Astrocyte of the cerebellum (primary cell): ENCODE results near the gene BDNF.

ENCODE experiments used
- DNase-seq: peaks from one replicate; pipeline ENCODE4 v3.0.0-alpha.2; 2011; ENCODE audit warnings: low read depth
- H3K4me3 ChIP-seq: 2 replicates; pipeline ENCODE4 v1.5.1; 2011; ENCODE audit warnings: mild to moderate bottlenecking, low read depth, low read length, moderate library complexity
- in situ Hi-C: cut with HindIII; loops from 2 replicates; pipeline ENCODE4 v1.10.0; 2017; ENCODE audit warnings: low sequenced_read_pairs
- TF ChIP-seq, protein P1 (sequence below): IDR thresholded peaks from 2 replicates; pipeline ENCODE4 v1.5.1; 2012; ENCODE audit warnings: low read length, low read depth, moderate library complexity, mild to moderate bottlenecking; ENCODE audit errors: missing control alignments

The BDNF gene

DNA sequence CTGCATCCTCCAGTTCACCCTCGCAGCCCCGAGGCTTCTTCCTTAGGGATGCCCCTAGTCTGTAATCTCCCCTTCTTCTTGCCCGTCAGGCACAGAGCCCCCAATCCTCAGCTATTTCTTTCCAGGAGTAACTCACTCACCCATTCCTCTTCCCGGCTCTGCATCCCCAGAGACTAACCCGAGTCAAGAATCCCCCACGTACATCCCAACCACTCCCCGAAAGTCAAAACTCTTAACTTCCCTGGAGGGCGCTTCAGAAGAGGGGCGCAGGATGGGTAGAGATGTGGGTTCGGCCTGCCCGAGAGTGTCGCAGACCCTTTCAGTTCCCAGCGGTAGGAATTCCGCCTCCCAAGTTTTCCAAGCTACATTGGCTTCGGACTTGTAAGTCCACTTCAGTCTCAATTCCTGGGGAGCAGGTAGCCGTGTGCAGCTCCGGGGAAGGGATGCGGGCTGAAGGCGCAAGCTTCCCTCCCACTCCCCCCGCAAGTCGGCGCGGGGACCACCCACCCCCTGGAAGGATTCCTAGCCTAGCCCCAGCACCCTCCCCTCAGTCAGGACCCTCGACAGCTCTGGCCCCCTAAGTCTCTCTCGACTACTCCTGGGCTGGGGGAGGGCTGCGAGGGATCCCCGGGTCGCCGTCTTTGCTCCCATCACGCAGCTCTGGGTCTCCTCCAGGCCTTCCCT lies 871 bp downstream of the BDNF start:
- DNase-seq = no peak
- TF ChIP-seq, protein P1, sequence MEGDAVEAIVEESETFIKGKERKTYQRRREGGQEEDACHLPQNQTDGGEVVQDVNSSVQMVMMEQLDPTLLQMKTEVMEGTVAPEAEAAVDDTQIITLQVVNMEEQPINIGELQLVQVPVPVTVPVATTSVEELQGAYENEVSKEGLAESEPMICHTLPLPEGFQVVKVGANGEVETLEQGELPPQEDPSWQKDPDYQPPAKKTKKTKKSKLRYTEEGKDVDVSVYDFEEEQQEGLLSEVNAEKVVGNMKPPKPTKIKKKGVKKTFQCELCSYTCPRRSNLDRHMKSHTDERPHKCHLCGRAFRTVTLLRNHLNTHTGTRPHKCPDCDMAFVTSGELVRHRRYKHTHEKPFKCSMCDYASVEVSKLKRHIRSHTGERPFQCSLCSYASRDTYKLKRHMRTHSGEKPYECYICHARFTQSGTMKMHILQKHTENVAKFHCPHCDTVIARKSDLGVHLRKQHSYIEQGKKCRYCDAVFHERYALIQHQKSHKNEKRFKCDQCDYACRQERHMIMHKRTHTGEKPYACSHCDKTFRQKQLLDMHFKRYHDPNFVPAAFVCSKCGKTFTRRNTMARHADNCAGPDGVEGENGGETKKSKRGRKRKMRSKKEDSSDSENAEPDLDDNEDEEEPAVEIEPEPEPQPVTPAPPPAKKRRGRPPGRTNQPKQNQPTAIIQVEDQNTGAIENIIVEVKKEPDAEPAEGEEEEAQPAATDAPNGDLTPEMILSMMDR = no peak
- peak overlapping the region; percentile 85 for H3K4me3 ChIP-seq
- in situ Hi-C loops = loop anchor here (5.0 kb wide), 1 partner anchor 1623 kb away; no protein-coding TSS in a partner anchor

DNA sequence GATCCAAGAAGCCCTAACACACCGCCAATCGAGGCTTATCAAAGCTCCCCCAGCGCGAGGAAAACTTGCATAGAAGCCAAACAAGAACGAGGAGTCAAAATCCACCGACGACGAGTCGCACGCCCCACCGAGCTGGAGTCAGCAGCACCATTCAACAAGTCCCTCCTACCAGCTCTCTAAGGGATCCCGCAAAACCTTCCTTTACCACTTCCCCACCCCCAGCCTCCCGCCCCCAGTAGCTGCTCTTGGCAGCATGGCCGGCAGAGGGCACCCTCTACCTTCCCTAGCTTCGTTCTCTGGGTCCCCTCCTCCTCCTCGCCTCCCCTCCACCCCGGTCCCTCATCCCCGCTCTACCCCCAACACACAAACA lies 1.4 kb downstream of the BDNF start:
- TF ChIP-seq, protein P1 = peak; percentile 73
- peak overlapping the region; percentile 85 for H3K4me3 ChIP-seq
- peak; percentile 86 for DNase-seq
- in situ Hi-C loops = loop anchor here (5.0 kb wide), 1 partner anchor 1623 kb away; no protein-coding TSS in a partner anchor

DNA sequence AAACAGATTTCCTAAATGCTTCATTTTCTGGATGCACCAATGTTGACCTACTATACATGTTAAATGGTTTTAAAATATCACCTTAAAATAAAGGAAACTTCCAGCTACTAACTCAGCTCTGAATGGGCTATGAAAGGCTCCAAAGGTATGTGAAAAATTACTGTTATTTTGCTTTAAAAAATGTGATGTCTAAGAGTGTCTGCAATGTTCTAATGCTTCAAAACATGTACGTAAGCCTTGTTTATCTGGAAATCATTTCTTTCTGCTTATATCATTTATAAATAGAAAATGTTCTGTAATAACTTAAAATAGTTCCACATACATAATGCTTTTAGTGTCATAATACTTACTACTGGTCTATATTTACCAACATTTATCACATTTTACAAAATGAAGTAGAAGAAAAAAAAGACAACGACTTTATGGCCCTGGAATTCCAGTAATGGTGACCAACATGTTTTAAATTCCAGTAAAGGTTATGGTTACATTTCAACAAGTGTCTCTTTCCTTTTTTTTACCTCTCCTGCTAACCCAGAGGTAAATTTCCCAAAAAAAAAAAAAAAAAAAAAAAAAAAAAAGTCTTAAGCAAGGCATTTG lies 2.5 kb downstream of the BDNF start:
- peak overlapping the region; percentile 85 for H3K4me3 ChIP-seq
- TF ChIP-seq, protein P1 = no peak
- in situ Hi-C loops = loop anchor here (5.0 kb wide), 1 partner anchor 1625 kb away; no protein-coding TSS in a partner anchor
- no peak for DNase-seq

DNA sequence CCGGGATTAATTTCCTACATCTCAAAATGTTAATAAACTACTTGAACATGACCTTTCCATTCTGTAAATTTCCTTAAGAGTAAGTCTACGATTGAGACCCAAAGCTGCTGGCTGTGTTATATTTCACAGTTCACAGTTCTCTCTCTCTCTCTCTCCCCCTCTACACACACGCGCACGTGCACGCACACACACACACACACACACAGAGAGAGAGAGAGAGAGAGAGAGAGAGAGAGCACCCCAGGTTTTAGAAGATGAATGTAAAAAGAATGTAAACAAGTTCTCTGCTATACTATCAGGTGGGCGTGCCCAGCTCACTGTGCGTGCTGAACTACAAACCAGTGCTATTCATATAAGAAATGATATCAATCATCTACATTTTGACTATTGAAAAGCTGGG lies 3.3 kb downstream of the BDNF start:
- peak overlapping the region; percentile 8 for H3K4me3 ChIP-seq
- in situ Hi-C loops = loop anchor here (5.0 kb wide), 1 partner anchor 1625 kb away; no protein-coding TSS in a partner anchor
- TF ChIP-seq, protein P1 = no peak
- DNase-seq = no peak

DNA sequence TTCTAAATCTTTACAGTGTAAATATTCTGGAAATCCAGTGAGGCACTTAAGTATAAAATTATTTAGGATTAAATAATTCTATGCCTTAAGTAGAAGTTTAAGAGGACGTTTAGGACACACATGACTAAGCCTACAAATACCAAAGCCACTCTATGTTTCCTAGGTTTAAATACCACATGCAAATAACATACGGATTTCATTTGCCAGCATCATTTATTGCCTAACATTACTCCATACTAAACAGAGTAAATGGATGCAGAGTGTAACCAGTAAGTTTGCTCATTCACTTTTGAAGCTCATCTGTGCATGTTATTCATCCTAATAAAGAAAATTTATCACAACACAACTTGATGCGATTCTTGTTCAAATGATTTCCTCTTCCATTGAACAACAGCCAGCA lies 4.1 kb downstream of the BDNF start:
- H3K4me3 ChIP-seq = no peak overlapping the region
- no peak for DNase-seq
- in situ Hi-C loops = loop anchor here (5.0 kb wide), 1 partner anchor 1626 kb away; no protein-coding TSS in a partner anchor
- TF ChIP-seq, protein P1 = no peak

DNA sequence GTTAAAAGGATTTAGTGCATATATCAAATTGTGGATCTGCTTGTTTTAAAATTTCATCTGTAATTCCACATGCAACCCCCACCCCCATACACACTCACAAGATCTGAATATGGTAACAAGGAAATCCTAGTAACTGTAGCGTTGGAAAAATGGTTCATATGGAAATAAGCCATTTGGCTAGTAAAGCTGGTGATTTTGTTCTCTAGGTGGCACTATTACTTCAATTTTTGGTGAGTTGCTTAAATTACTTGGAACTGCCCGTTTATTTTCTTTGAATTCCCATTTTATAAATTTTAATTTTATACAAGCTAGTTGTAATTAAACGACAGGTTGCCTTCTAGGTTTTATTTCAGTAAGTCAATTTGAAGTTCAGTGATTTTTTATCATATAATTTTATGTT lies 5.3 kb downstream of the BDNF start:
- in situ Hi-C loops = loop anchor here (5.0 kb wide), 1 partner anchor 1627 kb away; no protein-coding TSS in a partner anchor
- no peak overlapping the region for H3K4me3 ChIP-seq
- no peak for DNase-seq
- TF ChIP-seq, protein P1 = peak; percentile 13
